A549 (cell line): ENCODE measurements around the gene TRIP6. TPM values are rescaled to one million over a fixed set of nuclear protein-coding genes. Genes with fewer than 3 reads are reported as not detected.

ENCODE experiments used
- ATAC-seq, 2 experiments: fragments of 200-7000 bp in 1 of 2; fragments of >200 bp in 1 of 2; cut with Nextera tagmentation in 1 of 2; cut with Tn5 transposase in 1 of 2; 3 replicates each; pipeline versions ENCODE4 v1.8.0 to v1.9.1; 2018 to 2020; ENCODE audit warnings: mild to moderate bottlenecking in 1 of 2, moderate library complexity in 1 of 2
- CTCF ChIA-PET: fragments of 300-600 bp; sonication (Branson Sonifier 250); formaldehyde crosslinking; extraction: SDS; loops from one replicate; lab custom pipeline; 2021; ENCODE audit warnings: antibody characterized with exemption, inconsistent platforms; lab: Yijun Ruan, JAX
- POLR2A ChIA-PET: fragments of 350-600 bp; formaldehyde crosslinking; extraction: SDS; loops from one replicate; lab custom pipeline; 2021; ENCODE audit warnings: antibody characterized with exemption, inconsistent platforms; lab: Yijun Ruan, JAX
- DNase-seq, 2 experiments: peaks; one replicate each; pipeline versions ENCODE4 v3.0.0 to v3.0.0-alpha.2; 2011 to 2016; ENCODE audit warnings: low read depth in 1 of 2, low spot score in 1 of 2
- FAIRE-seq: peaks from 2 replicates; lab custom pipeline; 2011; peaks lifted over from hg19 to GRCh38; lab: Jason Lieb, UNC
- H3K27ac ChIP-seq, 2 experiments: fragments of >200 bp; sonication (Bioruptor Twin); formaldehyde crosslinking; 3 replicates each; pipeline ENCODE4 v1.5.1; 2016 to 2017
- H3K4me1 ChIP-seq: fragments of >200 bp; sonication (Bioruptor Twin); formaldehyde crosslinking; 3 replicates; pipeline ENCODE4 v1.6.1; 2016
- H3K4me2 ChIP-seq: fragments of >200 bp; sonication (Bioruptor Twin); formaldehyde crosslinking; 3 replicates; pipeline ENCODE4 v1.6.1; 2016
- H3K4me3 ChIP-seq: fragments of >200 bp; sonication (Bioruptor Twin); formaldehyde crosslinking; 3 replicates; pipeline ENCODE4 v1.5.1; 2016
- H3K9me3 ChIP-seq: fragments of >200 bp; sonication (Bioruptor Twin); formaldehyde crosslinking; 3 replicates; pipeline ENCODE4 v1.6.1; 2016
- CBX2 ChIP-seq: fragments of 200-600 bp; sonication (generic); IDR thresholded peaks from 2 replicates; pipeline ENCODE4 v1.6.1; 2016; ENCODE audit warnings: low read depth, mild to moderate bottlenecking, borderline replicate concordance
- CBX8 ChIP-seq: fragments of 200-600 bp; sonication (generic); IDR thresholded peaks from 2 replicates; pipeline ENCODE4 v1.6.1; 2016
- CHD4 ChIP-seq: fragments of 200-600 bp; sonication (generic); IDR thresholded peaks from 2 replicates; pipeline ENCODE4 v1.6.1; 2016; ENCODE audit warnings: antibody characterized with exemption, mild to moderate bottlenecking, borderline replicate concordance
- EHF ChIP-seq: fragments of 250-450 bp; sonication (Bioruptor Pico); IDR thresholded peaks from 2 replicates; pipeline ENCODE4 v1.5.0; 2020; ENCODE audit warnings: mild to moderate bottlenecking
- FOXS1 ChIP-seq: fragments of 250-450 bp; sonication (Bioruptor Pico); IDR thresholded peaks from 2 replicates; pipeline ENCODE4 v1.5.0; 2020; ENCODE audit warnings: mild to moderate bottlenecking, moderate library complexity
- GATA3 ChIP-seq: IDR thresholded peaks from 2 replicates; pipeline ENCODE4 v1.6.1; 2012; ENCODE audit warnings: borderline replicate concordance
- HOXA7 ChIP-seq: fragments of 250-450 bp; sonication (Bioruptor Pico); IDR thresholded peaks from 2 replicates; pipeline ENCODE4 v1.5.0; 2020; ENCODE audit warnings: mild to moderate bottlenecking, moderate library complexity
- JUNB ChIP-seq: fragments of >200 bp; sonication (Bioruptor Twin); formaldehyde crosslinking; IDR thresholded peaks from 2 replicates; pipeline ENCODE4 v1.6.1; 2016
- KDM5A ChIP-seq: fragments of 200-600 bp; sonication (generic); IDR thresholded peaks from 2 replicates; pipeline ENCODE4 v1.6.1; 2016; ENCODE audit warnings: antibody characterized with exemption, mild to moderate bottlenecking
- MAFK ChIP-seq: fragments of 450-650 bp; IDR thresholded peaks from 2 replicates; pipeline ENCODE4 v1.6.1; 2014; ENCODE audit not compliant: partially characterized antibody
- MYC ChIP-seq: IDR thresholded peaks from 2 replicates; pipeline ENCODE4 v1.6.1; 2012; ENCODE audit warnings: mild to moderate bottlenecking, inconsistent platforms, low read length, improper control_type of control experiment, borderline replicate concordance
- NFE2L2 ChIP-seq: fragments of 150-350 bp; conservative IDR thresholded peaks from 2 replicates; pipeline ENCODE4 v1.6.1; 2014; ENCODE audit warnings: low read length
- POLR2A ChIP-seq: IDR thresholded peaks from 2 replicates; pipeline ENCODE4 v1.6.1; 2012; ENCODE audit warnings: mild to moderate bottlenecking, low read length
- POLR2AphosphoS2 ChIP-seq: conservative IDR thresholded peaks from 2 replicates; pipeline ENCODE4 v1.6.1; 2012; ENCODE audit warnings: low read length, improper control_type of control experiment, inconsistent platforms
- RAD21 ChIP-seq, 2 experiments: fragments of >200 bp in 1 of 2; sonication (Bioruptor Twin) in 1 of 2; formaldehyde crosslinking in 1 of 2; IDR thresholded peaks in 1 of 2; conservative IDR thresholded peaks in 1 of 2; 2 replicates in 1 of 2; 3 replicates in 1 of 2; pipeline ENCODE4 v1.6.1; 2012 to 2018; ENCODE audit warnings: inconsistent platforms in 1 of 2
- RNF2 ChIP-seq: fragments of 200-600 bp; sonication (generic); IDR thresholded peaks from 2 replicates; pipeline ENCODE4 v1.6.1; 2016; ENCODE audit warnings: low read depth, mild to moderate bottlenecking, antibody characterized with exemption, moderate library complexity, borderline replicate concordance
- SMC3 ChIP-seq: fragments of >200 bp; sonication (Bioruptor Twin); formaldehyde crosslinking; IDR thresholded peaks from 3 replicates; pipeline ENCODE4 v1.6.1; 2018; ENCODE audit warnings: inconsistent platforms
- ZFP36 ChIP-seq: fragments of 450-650 bp; IDR thresholded peaks from 2 replicates; pipeline ENCODE4 v1.6.1; 2014; ENCODE audit warnings: borderline replicate concordance; ENCODE audit not compliant: partially characterized antibody
- ZNF302 ChIP-seq: fragments of 250-450 bp; sonication (Bioruptor Pico); IDR thresholded peaks from 2 replicates; pipeline ENCODE4 v1.9.0; 2021; ENCODE audit warnings: inconsistent platforms, mild to moderate bottlenecking, moderate library complexity
- WGBS: methylation state at CpG from one replicate; pipeline ENCODE4 v1.1.6; 2017; ENCODE audit errors: missing lambda C conversion rate; 5-methylcytosine and 5-hydroxymethylcytosine counted together
- polyA plus RNA-seq, 4 experiments: library from polyadenylated mRNA; depleted of rRNA in 3 of 4; stranded (reverse); fragments of >200 nt; fragmentation: RNase III in 1 of 4; extraction: RNeasy Plus Mini Kit Qiagen cat#74134 plus additional on column Dnase treatment in 1 of 4; gene quantifications; 2 replicates in 3 of 4; 3 replicates in 1 of 4; pipeline ENCODE4 v1.2.3, GENCODE V29; 2011 to 2017
- TF ChIP-seq, protein P1 (sequence below): fragments of 150-350 bp; IDR thresholded peaks from 2 replicates; pipeline ENCODE4 v1.6.1; 2014; ENCODE audit warnings: low read depth, mild to moderate bottlenecking, low read length
- TF ChIP-seq, protein P2 (sequence below): IDR thresholded peaks from 2 replicates; pipeline ENCODE4 v1.6.1; 2012

Gene TRIP6
- polyA plus RNA-seq, 2 of the 4 experiments (the other 2 are of a cell fraction), result 18.0 to 38.5 TPM

DNA sequence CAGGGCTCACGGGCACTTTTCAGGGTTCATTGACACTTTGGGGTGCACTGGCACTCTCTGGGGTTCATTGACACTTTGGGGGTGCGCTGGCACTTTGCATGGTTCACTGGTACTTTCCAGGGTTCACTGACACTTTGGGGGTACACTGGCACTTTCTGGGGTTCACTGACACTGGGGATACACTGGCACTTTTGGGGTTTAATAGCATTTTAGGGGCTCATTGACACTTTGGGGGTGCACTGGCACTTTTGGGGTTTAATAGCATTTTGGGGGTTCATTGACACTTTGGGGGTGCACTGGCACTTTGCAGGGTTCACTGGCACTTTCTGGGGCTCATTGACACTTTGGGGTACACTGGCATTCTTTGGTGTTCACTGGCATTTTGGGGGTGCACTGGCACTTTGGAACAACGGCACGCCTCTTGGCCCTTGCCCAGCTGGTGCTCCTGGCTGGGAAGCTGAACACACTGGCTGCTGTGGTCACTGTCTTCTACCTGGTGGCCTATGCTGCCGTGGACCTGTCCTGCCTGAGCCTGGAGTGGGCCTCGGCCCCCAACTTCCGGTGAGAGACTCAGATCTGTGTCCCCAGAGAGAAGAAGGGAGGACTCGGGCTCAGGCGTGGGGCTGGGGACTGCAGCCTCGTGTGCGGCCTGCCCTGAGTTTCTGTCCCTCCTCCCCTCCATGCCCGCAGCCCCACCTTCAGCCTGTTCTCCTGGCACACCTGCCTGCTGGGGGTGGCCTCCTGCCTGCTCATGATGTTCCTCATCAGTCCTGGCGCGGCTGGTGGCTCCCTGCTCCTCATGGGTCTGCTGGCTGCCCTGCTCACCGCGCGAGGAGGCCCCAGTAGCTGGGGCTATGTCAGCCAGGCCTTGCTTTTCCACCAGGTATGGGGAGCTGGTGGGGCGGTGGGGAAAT, 6.2 kb upstream of the TRIP6 start:
- no peak for ATAC-seq
- 90% methylated on average over 15 of the region's 18 CpGs for WGBS
- no peak for DNase-seq
- FAIRE-seq, result no peak
- Histone ChIP-seq H3K27ac (no peak overlapping the region), H3K4me2 (no peak overlapping the region), H3K9me3 (no peaks in the 10 kb centered on the region), H3K4me3 (no peak overlapping the region), H3K4me1 (peaks cover 3% of the 10 kb centered on the region)
- ChIA-PET POLR2A (no interaction called here), CTCF (interaction anchor here (0.7 to 5.3 kb wide), 4 partner anchors 9 to 169 kb away, joined by 3 to 44 read pairs (median 4); partner anchors contain the start of gene SLC12A9)
- TF ChIP-seq, protein P1, sequence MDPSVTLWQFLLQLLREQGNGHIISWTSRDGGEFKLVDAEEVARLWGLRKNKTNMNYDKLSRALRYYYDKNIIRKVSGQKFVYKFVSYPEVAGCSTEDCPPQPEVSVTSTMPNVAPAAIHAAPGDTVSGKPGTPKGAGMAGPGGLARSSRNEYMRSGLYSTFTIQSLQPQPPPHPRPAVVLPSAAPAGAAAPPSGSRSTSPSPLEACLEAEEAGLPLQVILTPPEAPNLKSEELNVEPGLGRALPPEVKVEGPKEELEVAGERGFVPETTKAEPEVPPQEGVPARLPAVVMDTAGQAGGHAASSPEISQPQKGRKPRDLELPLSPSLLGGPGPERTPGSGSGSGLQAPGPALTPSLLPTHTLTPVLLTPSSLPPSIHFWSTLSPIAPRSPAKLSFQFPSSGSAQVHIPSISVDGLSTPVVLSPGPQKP, result no peak
- no peak for TF ChIP-seq MYC
- TF ChIP-seq CHD4, result no peak
- no peak for TF ChIP-seq SMC3
- no peak for TF ChIP-seq KDM5A
- TF ChIP-seq POLR2A, result no peak
- no peak for TF ChIP-seq CBX8
- no peak for TF ChIP-seq FOXS1
- no peak for TF ChIP-seq RNF2
- no peak for TF ChIP-seq RAD21 (conservative IDR thresholded peaks at IDR 0.05 in 1 of 2, IDR thresholded peaks at IDR 0.05 in 1 of 2)
- TF ChIP-seq EHF (CRISPR knock-in tag), result no peak
- no peak for TF ChIP-seq GATA3
- TF ChIP-seq ZFP36, result no peak
- no peak for TF ChIP-seq ZNF302 (CRISPR knock-in tag)
- TF ChIP-seq, protein P2, sequence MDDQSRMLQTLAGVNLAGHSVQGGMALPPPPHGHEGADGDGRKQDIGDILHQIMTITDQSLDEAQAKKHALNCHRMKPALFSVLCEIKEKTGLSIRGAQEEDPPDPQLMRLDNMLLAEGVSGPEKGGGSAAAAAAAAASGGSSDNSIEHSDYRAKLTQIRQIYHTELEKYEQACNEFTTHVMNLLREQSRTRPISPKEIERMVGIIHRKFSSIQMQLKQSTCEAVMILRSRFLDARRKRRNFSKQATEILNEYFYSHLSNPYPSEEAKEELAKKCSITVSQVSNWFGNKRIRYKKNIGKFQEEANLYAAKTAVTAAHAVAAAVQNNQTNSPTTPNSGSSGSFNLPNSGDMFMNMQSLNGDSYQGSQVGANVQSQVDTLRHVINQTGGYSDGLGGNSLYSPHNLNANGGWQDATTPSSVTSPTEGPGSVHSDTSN, result no peak

DNA sequence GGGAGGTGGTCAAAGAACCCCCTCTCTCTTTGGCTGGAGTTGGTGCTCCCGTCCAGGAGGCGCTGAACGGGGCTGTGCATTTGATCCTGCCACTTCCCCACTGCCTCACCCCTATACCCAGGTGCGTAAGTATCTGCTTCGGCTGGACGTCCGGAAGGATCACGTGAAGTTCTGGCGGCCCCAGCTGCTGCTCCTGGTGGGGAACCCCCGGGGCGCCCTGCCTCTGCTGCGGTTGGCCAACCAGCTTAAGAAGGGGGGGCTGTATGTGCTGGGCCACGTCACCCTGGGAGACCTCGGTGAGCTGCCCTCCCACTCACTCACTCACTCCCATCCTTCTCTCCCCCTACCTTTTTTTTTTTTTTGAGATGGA, 5.6 kb upstream of the TRIP6 start:
- H3K4me3 ChIP-seq, result no peak overlapping the region
- WGBS, result 93% methylated on average over 14 of the region's 14 CpGs
- TF ChIP-seq JUNB, result no peak
- peaks cover 9% of the 10 kb centered on the region for H3K4me1 ChIP-seq
- H3K27ac ChIP-seq, result no peak overlapping the region
- ChIA-PET CTCF (interaction anchor here (0.7 to 5.3 kb wide), 5 partner anchors 10 to 297 kb away, joined by 3 to 44 read pairs (median 4); partner anchors contain the start of gene SLC12A9), POLR2A (interaction anchor here (0.6 to 0.7 kb wide), 2 partner anchors 13 to 28 kb away, joined by 3 to 4 read pairs; partner anchors contain the start of genes SRRT and UFSP1)
- no peaks in the 10 kb centered on the region for H3K9me3 ChIP-seq
- DNase-seq (no peak), FAIRE-seq (no peak), ATAC-seq (no peak)
- H3K4me2 ChIP-seq, result no peak overlapping the region

DNA sequence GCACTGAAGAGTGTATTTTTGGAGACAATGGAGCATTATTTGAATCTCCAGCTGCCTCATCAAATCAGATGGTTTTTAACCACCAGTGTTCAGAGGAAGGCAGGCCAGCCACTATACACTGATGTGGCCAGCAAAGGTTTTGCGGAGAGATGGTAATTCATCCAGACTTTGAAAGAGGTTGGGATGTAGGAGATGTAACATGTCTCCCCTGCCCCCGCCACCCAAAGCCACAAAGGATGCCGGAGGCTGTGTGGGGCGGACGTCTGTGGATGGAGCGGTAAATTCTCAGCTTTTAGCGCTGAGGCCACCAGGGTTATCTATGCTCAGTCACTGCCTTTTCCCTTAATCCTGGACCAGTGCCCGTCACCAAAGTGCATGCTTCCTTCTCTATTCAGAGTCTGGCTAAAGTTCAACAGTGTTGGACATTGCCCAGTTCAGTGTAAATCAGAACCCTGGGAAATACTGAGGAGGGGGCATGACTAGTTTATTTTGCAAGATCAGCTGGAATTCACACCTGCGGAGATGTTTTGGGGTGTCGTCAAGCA, 3.7 kb upstream of the TRIP6 start:
- no peak overlapping the region for H3K4me3 ChIP-seq
- no peak for FAIRE-seq
- 91% methylated on average over 10 of the region's 10 CpGs for WGBS
- peaks cover 18% of the 10 kb centered on the region for H3K4me1 ChIP-seq
- H3K27ac ChIP-seq, result no peak overlapping the region
- ChIA-PET CTCF (interaction anchor here (0.7 to 5.3 kb wide), 4 partner anchors 12 to 54 kb away, joined by 3 to 44 read pairs (median 5); partner anchors contain the start of gene SLC12A9), POLR2A (interaction anchor here (1.2 kb wide), 1 partner anchor 12 kb away, joined by 5 read pairs; the partner anchor contains the start of gene SRRT)
- no peak overlapping the region for H3K4me2 ChIP-seq
- TF ChIP-seq CBX2 (no peak), POLR2AphosphoS2 (no peak), MAFK (peak; percentile 68), NFE2L2 (no peak), HOXA7 (CRISPR knock-in tag) (no peak), ZNF302 (CRISPR knock-in tag) (no peak), MYC (no peak), RNF2 (no peak)
- DNase-seq, result no peak
- no peaks in the 10 kb centered on the region for H3K9me3 ChIP-seq
- ATAC-seq, result no peak
